NCI-H2227 (cell line): ENCODE measurements around the gene PDE4D.
"Not testable (repeated sequence)": the region's sequence is repeated elsewhere in the genome, so short reads cannot be mapped to it uniquely, and the experiment has no call there.

Experiments
- DNase-seq: peaks from one replicate; lab custom pipeline; 2025; ENCODE audit not compliant: unreplicated experiment; lab: John Stamatoyannopoulos, UW

PDE4D gene

GRCh38 chr5:59000211-59000610, 893.3 kb downstream of the PDE4D start:
- DNase-seq = no peak

- peak; percentile 93 for DNase-seq
These were observed 893.7 kb downstream of the PDE4D start for GRCh38 chr5:58999804-59000203.

GRCh38 chr5:58998544-58998943, 895.0 kb downstream of the PDE4D start:
- no peak for DNase-seq

- DNase-seq = not testable (repeated sequence)
These were observed 897.7 kb downstream of the PDE4D start for GRCh38 chr5:58995779-58996178.

- DNase-seq = no peak
These were observed 900.1 kb downstream of the PDE4D start for GRCh38 chr5:58993461-58993860.

- no peak for DNase-seq
These were observed 904.6 kb downstream of the PDE4D start for GRCh38 chr5:58988938-58989337.

- DNase-seq = no peak
These were observed 906.3 kb downstream of the PDE4D start for GRCh38 chr5:58987193-58987592.

GRCh38 chr5:58986281-58986680, 907.2 kb downstream of the PDE4D start:
- no peak for DNase-seq

- DNase-seq = no peak
These were observed 907.8 kb downstream of the PDE4D start for GRCh38 chr5:58985759-58986158.

- DNase-seq = no peak
These were observed 908.2 kb downstream of the PDE4D start for GRCh38 chr5:58985311-58985710.

GRCh38 chr5:58983526-58984452, 909.7 kb downstream of the PDE4D start:
- DNase-seq = peak; percentile 77

GRCh38 chr5:58980890-58981289, 912.6 kb downstream of the PDE4D start:
- no peak for DNase-seq

- no peak for DNase-seq
These were observed 914.4 kb downstream of the PDE4D start for GRCh38 chr5:58979090-58979489.

GRCh38 chr5:58974601-58975000, 918.9 kb downstream of the PDE4D start:
- DNase-seq = no peak

GRCh38 chr5:58974083-58974482, 919.4 kb downstream of the PDE4D start:
- no peak for DNase-seq

GRCh38 chr5:58972301-58972700, 921.2 kb downstream of the PDE4D start:
- no peak for DNase-seq

- DNase-seq = no peak
These were observed 922.8 kb downstream of the PDE4D start for GRCh38 chr5:58970766-58971165.

GRCh38 chr5:58969795-58970194, 923.7 kb downstream of the PDE4D start:
- no peak for DNase-seq

- DNase-seq = no peak
These were observed 924.3 kb downstream of the PDE4D start for GRCh38 chr5:58969253-58969652.

GRCh38 chr5:58968350-58968749, 925.2 kb downstream of the PDE4D start:
- DNase-seq = no peak

- DNase-seq = no peak
These were observed 925.8 kb downstream of the PDE4D start for GRCh38 chr5:58967597-58968281.
